GM12875 (cell line): ENCODE data around the gene ZNF236.

Experiments
- H3K4me3 ChIP-seq: one replicate; pipeline ENCODE4 v1.5.1; 2011; ENCODE audit warnings: low read depth, low read length, control low read depth
- CTCF ChIP-seq: IDR thresholded peaks from 2 replicates; pipeline ENCODE4 v1.5.1; 2011; ENCODE audit warnings: low read depth, mild to moderate bottlenecking, control low read depth, inconsistent platforms, low read length, moderate library complexity, borderline replicate concordance; ENCODE audit not compliant: insufficient read depth

Gene ZNF236

GRCh38 chr18:77001979-77002378 lies 179.6 kb downstream of the ZNF236 start:
- no peak for TF ChIP-seq CTCF
- no peak overlapping the region for H3K4me3 ChIP-seq

GRCh38 chr18:77002496-77002895 lies 180.1 kb downstream of the ZNF236 start:
- no peak overlapping the region for H3K4me3 ChIP-seq
- TF ChIP-seq CTCF: no peak

DNA sequence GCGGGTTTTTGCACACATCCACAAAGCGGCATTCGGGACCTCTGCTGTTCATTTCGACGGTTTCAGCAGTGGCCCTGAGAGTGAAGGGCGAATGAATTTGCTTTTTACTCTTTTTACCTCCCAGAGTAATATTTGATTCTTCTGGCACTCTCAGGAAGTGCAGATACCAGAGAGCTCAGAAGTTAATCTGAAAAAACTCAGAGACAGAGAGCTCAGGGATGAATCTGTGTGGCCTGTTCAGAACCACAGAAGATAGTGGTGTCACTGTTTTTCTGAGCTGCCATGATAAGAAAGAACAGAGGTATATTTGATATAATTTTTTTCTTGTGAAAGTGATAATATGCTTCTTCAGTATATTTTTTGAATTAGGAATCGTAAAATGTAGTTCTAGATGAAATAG lies 181.0 kb downstream of the ZNF236 start:
- TF ChIP-seq CTCF: no peak
- no peak overlapping the region for H3K4me3 ChIP-seq

- TF ChIP-seq CTCF: no peak
- H3K4me3 ChIP-seq: no peak overlapping the region
Observed at GRCh38 chr18:77004555-77005380, 182.4 kb downstream of the ZNF236 start.

DNA sequence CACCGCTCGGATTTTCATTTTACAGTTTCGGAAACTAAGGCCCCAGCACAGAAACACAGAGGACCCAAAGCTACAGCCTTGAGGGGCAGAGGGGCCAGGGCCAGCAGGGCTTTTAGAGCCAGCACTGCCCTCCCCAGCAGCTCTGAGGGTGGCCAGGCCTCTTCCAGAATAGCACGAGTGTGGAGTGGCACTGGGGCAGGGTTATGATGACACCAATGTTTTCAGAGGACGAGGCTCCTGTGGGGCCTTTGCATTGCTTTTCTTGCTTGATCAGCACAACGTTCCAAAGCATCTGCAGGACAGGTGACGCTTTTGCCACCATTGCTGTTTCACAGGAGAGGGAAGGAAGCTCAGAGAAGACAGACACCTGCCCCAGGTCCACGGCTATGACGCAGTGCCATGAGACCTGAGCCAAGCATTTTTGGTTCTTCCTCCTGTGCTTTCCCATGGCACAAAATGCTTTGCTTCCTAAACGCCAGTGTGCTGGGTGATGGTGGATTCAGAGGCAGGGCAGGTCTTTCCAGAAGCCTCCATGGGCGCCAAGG lies 183.4 kb downstream of the ZNF236 start:
- no peak for TF ChIP-seq CTCF
- H3K4me3 ChIP-seq: no peak overlapping the region

GRCh38 chr18:77006305-77007175 lies 184.2 kb downstream of the ZNF236 start:
- no peak for TF ChIP-seq CTCF
- H3K4me3 ChIP-seq: no peak overlapping the region
